ENCODE data around the gene CRIM1. TPM values are rescaled to one million over a fixed set of nuclear protein-coding genes. Genes with fewer than 3 reads are reported as not detected.

The CRIM1 gene
- total RNA-seq, 1 donor from 2014 or later = 60.4 TPM

DNA sequence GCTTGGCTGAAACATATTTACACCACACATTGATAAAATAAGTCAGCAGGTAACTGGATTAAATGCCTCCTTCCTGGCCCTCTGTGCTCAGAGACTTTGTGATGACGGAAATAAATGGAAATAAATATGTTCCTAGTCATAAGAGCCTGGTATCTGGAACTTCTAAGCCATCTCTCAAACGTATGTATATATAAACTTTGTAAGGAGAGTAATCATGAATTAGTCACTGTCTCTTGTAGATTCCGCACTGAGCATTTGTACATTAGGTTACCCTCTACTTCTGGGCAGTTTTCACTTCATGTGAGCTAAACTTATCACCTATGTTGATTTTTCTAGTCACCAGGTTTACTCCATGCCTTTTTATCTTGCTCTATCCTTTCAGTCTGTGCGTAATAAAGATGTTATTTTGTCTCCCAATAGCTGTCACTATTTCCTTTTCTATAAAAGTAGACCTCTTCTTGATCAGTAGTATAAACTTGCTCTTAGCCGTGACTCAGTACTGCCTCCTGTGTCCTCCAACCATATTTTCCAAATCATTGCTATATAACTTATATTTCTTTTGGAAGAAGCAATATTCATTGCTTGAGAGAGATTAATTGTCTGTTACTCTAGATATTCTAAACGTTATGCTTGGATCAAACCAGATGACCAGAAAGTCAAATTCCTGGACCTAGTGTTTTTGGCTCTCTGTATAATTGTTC is 189.2 kb downstream of the CRIM1 start:
- H3K9me3 ChIP-seq = no peaks in the 10 kb centered on the region
- TF ChIP-seq POLR2AphosphoS5 (IDR thresholded peaks at IDR 0.05; ENCODE audit: insufficient read depth in 1 of 2, low read depth in 1 of 2) (no peak), POLR2A (IDR thresholded peaks at IDR 0.05) (no peak)
- TF ChIP-seq, protein P1, sequence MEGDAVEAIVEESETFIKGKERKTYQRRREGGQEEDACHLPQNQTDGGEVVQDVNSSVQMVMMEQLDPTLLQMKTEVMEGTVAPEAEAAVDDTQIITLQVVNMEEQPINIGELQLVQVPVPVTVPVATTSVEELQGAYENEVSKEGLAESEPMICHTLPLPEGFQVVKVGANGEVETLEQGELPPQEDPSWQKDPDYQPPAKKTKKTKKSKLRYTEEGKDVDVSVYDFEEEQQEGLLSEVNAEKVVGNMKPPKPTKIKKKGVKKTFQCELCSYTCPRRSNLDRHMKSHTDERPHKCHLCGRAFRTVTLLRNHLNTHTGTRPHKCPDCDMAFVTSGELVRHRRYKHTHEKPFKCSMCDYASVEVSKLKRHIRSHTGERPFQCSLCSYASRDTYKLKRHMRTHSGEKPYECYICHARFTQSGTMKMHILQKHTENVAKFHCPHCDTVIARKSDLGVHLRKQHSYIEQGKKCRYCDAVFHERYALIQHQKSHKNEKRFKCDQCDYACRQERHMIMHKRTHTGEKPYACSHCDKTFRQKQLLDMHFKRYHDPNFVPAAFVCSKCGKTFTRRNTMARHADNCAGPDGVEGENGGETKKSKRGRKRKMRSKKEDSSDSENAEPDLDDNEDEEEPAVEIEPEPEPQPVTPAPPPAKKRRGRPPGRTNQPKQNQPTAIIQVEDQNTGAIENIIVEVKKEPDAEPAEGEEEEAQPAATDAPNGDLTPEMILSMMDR (IDR thresholded peaks at IDR 0.05) = no peak
- DNase-seq (ENCODE audit: extremely low spot score in 2 of 2) = no peak
- no peak overlapping the region for H3K27ac ChIP-seq
- no peaks in the 10 kb centered on the region for H3K27me3 ChIP-seq
- H3K4me1 ChIP-seq = no peaks in the 10 kb centered on the region
- intact Hi-C loops (cut with DNase I) = no loop called here
- no peak overlapping the region for H3K4me3 ChIP-seq
- H3K36me3 ChIP-seq = peaks cover 0 to 17% of the 10 kb centered on the region in 2 donors

DNA sequence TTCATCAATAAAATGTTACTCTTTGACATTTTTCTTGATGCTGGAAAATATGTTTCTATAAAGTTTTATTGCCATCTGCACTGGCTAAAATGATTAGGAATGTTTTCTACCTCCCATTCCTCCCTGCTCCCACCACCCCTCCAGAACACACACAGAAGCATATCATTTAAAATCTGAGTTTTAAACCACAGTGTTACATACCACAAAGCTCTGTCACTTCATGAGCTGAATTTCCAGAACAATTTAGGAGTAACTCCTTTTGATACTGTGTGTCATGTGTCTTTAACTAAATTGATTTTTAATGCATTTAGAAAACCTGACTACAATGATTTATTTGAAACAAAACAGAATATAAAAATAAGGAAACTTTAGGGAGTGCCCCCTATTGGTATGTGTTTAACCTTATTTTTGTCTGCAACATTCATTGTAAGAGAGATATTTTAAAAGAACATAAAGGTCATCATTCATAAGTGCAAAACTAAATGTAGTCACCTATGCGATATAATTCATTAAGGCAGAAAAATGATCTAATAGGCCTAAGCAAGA is 190.4 kb downstream of the CRIM1 start:
- no peaks in the 10 kb centered on the region for H3K27me3 ChIP-seq
- H3K9me3 ChIP-seq = no peaks in the 10 kb centered on the region
- TF ChIP-seq, protein P1 (IDR thresholded peaks at IDR 0.05) = no peak
- TF ChIP-seq POLR2AphosphoS5 (IDR thresholded peaks at IDR 0.05; ENCODE audit: insufficient read depth in 1 of 2, low read depth in 1 of 2) (no peak), POLR2A (IDR thresholded peaks at IDR 0.05) (no peak)
- H3K4me3 ChIP-seq = no peak overlapping the region
- intact Hi-C loops (cut with DNase I) = no loop called here
- DNase-seq (ENCODE audit: extremely low spot score in 2 of 2) = no peak
- H3K27ac ChIP-seq = no peak overlapping the region
- H3K36me3 ChIP-seq = peaks cover 0 to 25% of the 10 kb centered on the region in 2 donors
- no peaks in the 10 kb centered on the region for H3K4me1 ChIP-seq

DNA sequence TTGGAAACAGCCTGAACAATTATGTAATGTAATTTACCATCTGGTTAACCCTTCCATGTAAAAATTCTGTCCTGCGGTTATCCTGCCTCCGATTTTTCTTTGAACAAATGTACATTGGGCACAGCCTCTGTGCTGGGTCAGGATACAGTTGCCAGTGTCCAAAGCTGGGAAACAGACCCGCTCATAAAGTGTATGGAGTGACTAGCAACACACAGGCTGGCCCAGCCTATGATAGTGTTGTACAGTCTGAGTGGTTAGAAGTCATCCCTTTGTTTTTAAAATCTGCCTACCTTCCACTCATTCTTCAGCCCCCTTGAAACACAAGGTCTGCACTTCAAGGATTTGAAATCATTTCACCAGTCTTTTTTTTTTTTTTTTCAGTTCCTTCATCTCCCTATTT is 192.3 kb downstream of the CRIM1 start:
- TF ChIP-seq, protein P1 (IDR thresholded peaks at IDR 0.05) = no peak
- TF ChIP-seq POLR2A (IDR thresholded peaks at IDR 0.05) = no peak
- no peak for TF ChIP-seq POLR2AphosphoS5 (IDR thresholded peaks at IDR 0.05; ENCODE audit: insufficient read depth in 1 of 2, low read depth in 1 of 2)
- H3K9me3 ChIP-seq = no peaks in the 10 kb centered on the region
- no peak overlapping the region for H3K27ac ChIP-seq
- H3K4me1 ChIP-seq = no peaks in the 10 kb centered on the region
- H3K4me3 ChIP-seq = no peak overlapping the region
- no peaks in the 10 kb centered on the region for H3K27me3 ChIP-seq
- peaks cover 0 to 39% of the 10 kb centered on the region in 2 donors for H3K36me3 ChIP-seq
- intact Hi-C loops (cut with DNase I) = no loop called here
- no peak for DNase-seq (ENCODE audit: extremely low spot score in 2 of 2)

DNA sequence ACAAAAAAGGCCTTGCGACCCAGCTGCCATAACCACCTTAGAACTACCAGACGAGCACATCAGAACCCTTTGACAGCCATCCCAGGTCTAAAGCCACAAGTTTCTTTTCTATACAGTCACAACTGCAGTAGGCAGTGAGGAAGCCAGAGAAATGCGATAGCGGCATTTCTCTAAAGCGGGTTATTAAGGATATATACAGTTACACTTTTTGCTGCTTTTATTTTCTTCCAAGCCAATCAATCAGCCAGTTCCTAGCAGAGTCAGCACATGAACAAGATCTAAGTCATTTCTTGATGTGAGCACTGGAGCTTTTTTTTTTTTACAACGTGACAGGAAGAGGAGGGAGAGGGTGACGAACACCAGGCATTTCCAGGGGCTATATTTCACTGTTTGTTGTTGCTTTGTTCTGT is 193.6 kb downstream of the CRIM1 start:
- no peak overlapping the region for H3K27ac ChIP-seq
- no peaks in the 10 kb centered on the region for H3K4me1 ChIP-seq
- H3K9me3 ChIP-seq = no peaks in the 10 kb centered on the region
- intact Hi-C loops (cut with DNase I) = no loop called here
- no peak overlapping the region for H3K4me3 ChIP-seq
- TF ChIP-seq POLR2A (IDR thresholded peaks at IDR 0.05) (no peak), POLR2AphosphoS5 (IDR thresholded peaks at IDR 0.05; ENCODE audit: insufficient read depth in 1 of 2, low read depth in 1 of 2) (no peak)
- TF ChIP-seq, protein P1 (IDR thresholded peaks at IDR 0.05) = no peak
- no peaks in the 10 kb centered on the region for H3K27me3 ChIP-seq
- DNase-seq (ENCODE audit: extremely low spot score in 2 of 2) = no peak
- H3K36me3 ChIP-seq = peaks cover 0 to 39% of the 10 kb centered on the region in 2 donors

DNA sequence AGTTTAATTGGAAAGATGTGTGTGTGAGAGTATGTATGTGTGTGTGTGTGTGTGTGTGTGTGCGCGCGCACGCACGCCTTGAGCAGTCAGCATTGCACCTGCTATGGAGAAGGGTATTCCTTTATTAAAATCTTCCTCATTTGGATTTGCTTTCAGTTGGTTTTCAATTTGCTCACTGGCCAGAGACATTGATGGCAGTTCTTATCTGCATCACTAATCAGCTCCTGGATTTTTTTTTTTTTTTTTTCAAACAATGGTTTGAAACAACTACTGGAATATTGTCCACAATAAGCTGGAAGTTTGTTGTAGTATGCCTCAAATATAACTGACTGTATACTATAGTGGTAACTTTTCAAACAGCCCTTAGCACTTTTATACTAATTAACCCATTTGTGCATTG is 194.4 kb downstream of the CRIM1 start:
- no peak overlapping the region for H3K27ac ChIP-seq
- peaks cover 0 to 46% of the 10 kb centered on the region in 2 donors for H3K36me3 ChIP-seq

More for the DNA sequence above, 194.4 kb downstream of the CRIM1 start:
- Histone ChIP-seq H3K27me3 (no peaks in the 10 kb centered on the region), H3K4me1 (no peaks in the 10 kb centered on the region), H3K4me3 (no peak overlapping the region), H3K9me3 (no peaks in the 10 kb centered on the region)
- DNase-seq (ENCODE audit: extremely low spot score in 2 of 2) = no peak
- TF ChIP-seq, protein P1 (IDR thresholded peaks at IDR 0.05) = no peak
- no peak for TF ChIP-seq POLR2AphosphoS5 (IDR thresholded peaks at IDR 0.05; ENCODE audit: insufficient read depth in 1 of 2, low read depth in 1 of 2)
- no peak for TF ChIP-seq POLR2A (IDR thresholded peaks at IDR 0.05)
- intact Hi-C loops (cut with DNase I) = no loop called here

Data from vagina (tissue), 2 donors.